HepG2 (cell line): ENCODE data around the gene DPH2. TPM values are rescaled to one million over a fixed set of nuclear protein-coding genes. Genes with fewer than 3 reads are reported as not detected.

ENCODE experiments used
- ATF7-NPFF ChIP-seq: sonication (generic); formaldehyde crosslinking; IDR thresholded peaks from 2 replicates; pipeline ENCODE4 v1.8.1; 2023; ENCODE audit warnings: mild to moderate bottlenecking, low read depth, missing genetic modification reagents, moderate library complexity
- CEBPG ChIP-seq: IDR thresholded peaks from 2 replicates; pipeline ENCODE4 v1.6.1; 2016
- ELF1 ChIP-seq: sonication (generic); formaldehyde crosslinking; IDR thresholded peaks from 2 replicates; pipeline ENCODE4 v1.4.0; 2020; ENCODE audit warnings: missing genetic modification reagents
- FOSL1 ChIP-seq: sonication (generic); formaldehyde crosslinking; IDR thresholded peaks from 2 replicates; pipeline ENCODE4 v1.9.0; 2021; ENCODE audit warnings: missing genetic modification reagents, borderline replicate concordance
- HNRNPL ChIP-seq: fragments of 200-400 bp; formaldehyde crosslinking; IDR thresholded peaks from 2 replicates; pipeline ENCODE4 v1.6.1; 2017; ENCODE audit warnings: mild to moderate bottlenecking, low read depth, low read length
- KAT7 ChIP-seq: IDR thresholded peaks from 2 replicates; pipeline ENCODE4 v1.6.1; 2018; ENCODE audit warnings: borderline replicate concordance, missing compliant biosample characterization
- KIAA2018 ChIP-seq: sonication (generic); formaldehyde crosslinking; IDR thresholded peaks from 2 replicates; pipeline ENCODE4 v1.5.0; 2020; ENCODE audit warnings: mild to moderate bottlenecking, missing genetic modification reagents, borderline replicate concordance
- MED8 ChIP-seq: sonication (generic); formaldehyde crosslinking; IDR thresholded peaks from 2 replicates; pipeline ENCODE4 v1.8.1; 2023; ENCODE audit warnings: mild to moderate bottlenecking, missing genetic modification reagents; ENCODE audit not compliant: insufficient replicate concordance
- NR3C1 ChIP-seq: sonication (generic); formaldehyde crosslinking; IDR thresholded peaks from 2 replicates; pipeline ENCODE4 v1.4.0; 2020; ENCODE audit warnings: missing genetic modification reagents
- SMARCC2 ChIP-seq: fragments of 450-650 bp; IDR thresholded peaks from 2 replicates; pipeline ENCODE4 v1.6.1; 2017; ENCODE audit warnings: antibody characterized with exemption, mild to moderate bottlenecking
- ZBTB43 ChIP-seq: sonication (generic); formaldehyde crosslinking; conservative IDR thresholded peaks from 2 replicates; pipeline ENCODE4 v1.4.0; 2020; ENCODE audit warnings: missing genetic modification reagents
- ZMAT5 ChIP-seq: sonication (generic); formaldehyde crosslinking; IDR thresholded peaks from 2 replicates; pipeline ENCODE4 v1.5.0; 2020; ENCODE audit warnings: mild to moderate bottlenecking, low read depth, missing genetic modification reagents, borderline replicate concordance
- ZNF205 ChIP-seq: IDR thresholded peaks from 2 replicates; pipeline ENCODE4 v1.6.1; 2018; ENCODE audit warnings: missing biosample characterization, missing genetic modification reagents
- ZNF292 ChIP-seq: sonication (generic); formaldehyde crosslinking; IDR thresholded peaks from 2 replicates; pipeline ENCODE4 v1.8.1; 2022; ENCODE audit warnings: mild to moderate bottlenecking, low read depth, missing genetic modification reagents, borderline replicate concordance
- ZNF331 ChIP-seq: sonication (generic); formaldehyde crosslinking; IDR thresholded peaks from 2 replicates; pipeline ENCODE4 v1.4.0; 2020; ENCODE audit warnings: missing genetic modification reagents
- ZNF546 ChIP-seq: sonication (generic); formaldehyde crosslinking; conservative IDR thresholded peaks from 2 replicates; pipeline ENCODE4 v1.8.1; 2023; ENCODE audit warnings: mild to moderate bottlenecking, missing genetic modification reagents
- ZNF549 ChIP-seq: sonication (generic); formaldehyde crosslinking; IDR thresholded peaks from 2 replicates; pipeline ENCODE4 v1.5.0; 2020; ENCODE audit warnings: missing genetic modification reagents
- ZNF740 ChIP-seq: sonication (generic); formaldehyde crosslinking; IDR thresholded peaks from 2 replicates; pipeline ENCODE4 v1.4.0; 2020; ENCODE audit warnings: missing genetic modification reagents
- ZSCAN25 ChIP-seq: sonication (generic); formaldehyde crosslinking; IDR thresholded peaks from 2 replicates; pipeline ENCODE4 v1.8.0; 2022; ENCODE audit warnings: mild to moderate bottlenecking, missing genetic modification reagents
- polyA plus RNA-seq, 8 experiments: library from polyadenylated mRNA; depleted of rRNA in 3 of 8; stranded (reverse) in 7 of 8; unstranded in 1 of 8; fragments of >200 nt; fragmentation: Illumina TruSeq in 4 of 8; extraction: Trizol in 4 of 8; gene quantifications; 2 replicates each; pipeline versions ENCODE4 v1.2.1 to v1.2.3, GENCODE V29; 2011 to 2016; ENCODE audit warnings: low read depth in 4 of 8, missing spikeins in 1 of 8, mixed read lengths in 1 of 8; ENCODE audit not compliant: insufficient read depth in 1 of 8
- total RNA-seq, 5 experiments: library from RNA; depleted of rRNA; stranded (reverse); fragments of >200 nt; fragmentation: Illumina TruSeq; extraction: Trizol; gene quantifications; 2 replicates each; pipeline ENCODE4 v1.2.3, GENCODE V29; 2016; ENCODE audit warnings: low read depth in 1 of 5

Gene DPH2
- total and polyA plus RNA-seq, 2 of the 13 experiments (the other 11 are each of a cell fraction or from before 2014, with no cell fraction given), result 32.2 to 38.3 TPM

- TF ChIP-seq ZNF205, result peak; percentile 90
- TF ChIP-seq NR3C1, result no peak
- peak; percentile 77 for TF ChIP-seq ELF1 (CRISPR knock-in tag)
- peak; percentile 57; the same call in 1 of the 2 replicates for TF ChIP-seq ZNF292
- TF ChIP-seq ZNF546 (CRISPR knock-in tag), result no peak
- no peak for TF ChIP-seq ZNF549 (CRISPR knock-in tag)
- TF ChIP-seq KAT7, result peak; percentile 54
- no peak for TF ChIP-seq CEBPG
- TF ChIP-seq ZMAT5 (CRISPR knock-in tag), result no peak
- no peak; the same call in 1 of the 2 replicates for TF ChIP-seq ZNF331 (CRISPR knock-in tag)
- peak; percentile 42; the same call in 1 of the 2 replicates for TF ChIP-seq ATF7-NPFF
- no peak for TF ChIP-seq MED8 (CRISPR knock-in tag)
- no peak; the same call in 1 of the 2 replicates for TF ChIP-seq ZBTB43 (CRISPR knock-in tag)
- TF ChIP-seq SMARCC2, result no peak
- TF ChIP-seq ZSCAN25 (CRISPR knock-in tag), result no peak
- TF ChIP-seq HNRNPL, result no peak
- no peak for TF ChIP-seq ZNF740 (CRISPR knock-in tag)
- TF ChIP-seq KIAA2018 (CRISPR knock-in tag), result no peak
- no peak for TF ChIP-seq FOSL1
These were observed 21.8 kb downstream of the DPH2 start, which contains the start of gene CCDC24 (continued) for GRCh38 chr1:43991476-43992231.
